SU-DHL-6 (cell line): ENCODE results near the gene JAK1.

Source experiments
- H2AFZ ChIP-seq: fragments of 200-600 bp; sonication (generic); 2 replicates; pipeline ENCODE4 v1.6.1; 2014; ENCODE audit warnings: low read depth, mild to moderate bottlenecking, moderate library complexity, mixed read lengths, antibody characterized with exemption, low read length; ENCODE audit not compliant: severe bottlenecking
- H3F3A ChIP-seq: fragments of 200-600 bp; shearing (Covaris generic); 2 replicates; pipeline ENCODE4 v1.6.0; 2016; ENCODE audit warnings: antibody characterized with exemption, mild to moderate bottlenecking; ENCODE audit not compliant: insufficient read depth
- H3K27ac ChIP-seq: fragments of 200-600 bp; sonication (generic); 2 replicates; pipeline ENCODE4 v1.5.1; 2016; ENCODE audit warnings: low read depth, mild to moderate bottlenecking, low read length, moderate library complexity, mixed read lengths
- H3K27me3 ChIP-seq: fragments of 200-600 bp; sonication (generic), shearing (Covaris generic); 2 replicates; pipeline ENCODE4 v1.6.0; 2014; ENCODE audit warnings: mild to moderate bottlenecking, low read length
- H3K36me3 ChIP-seq: fragments of 200-600 bp; sonication (generic); 2 replicates; pipeline ENCODE4 v1.6.1; 2014; ENCODE audit warnings: mild to moderate bottlenecking, low read length, mixed read lengths
- H3K4me2 ChIP-seq: fragments of 300-600, 200-600 bp; shearing (Covaris generic), sonication (generic); 2 replicates; pipeline ENCODE4 v1.6.0; 2014; ENCODE audit warnings: low read length, low read depth, mild to moderate bottlenecking; ENCODE audit not compliant: poor library complexity, severe bottlenecking
- H3K4me3 ChIP-seq: fragments of 200-600 bp; sonication (generic); 2 replicates; pipeline ENCODE4 v1.5.1; 2014; ENCODE audit warnings: antibody characterized with exemption, low read length, mild to moderate bottlenecking, mixed read lengths; ENCODE audit not compliant: insufficient read depth, poor library complexity, severe bottlenecking
- H3K79me2 ChIP-seq: fragments of 200-600 bp; sonication (generic); 2 replicates; pipeline ENCODE4 v1.6.1; 2014; ENCODE audit warnings: mild to moderate bottlenecking, low read length, moderate library complexity; ENCODE audit not compliant: insufficient read depth
- H3K9ac ChIP-seq: fragments of 200-600 bp; sonication (generic); 2 replicates; pipeline ENCODE4 v1.7.0; 2014; ENCODE audit warnings: mild to moderate bottlenecking, low read length
- H3K9me2 ChIP-seq: fragments of 200-600 bp; sonication (generic); replicated peaks from 2 replicates; pipeline ENCODE4 v1.6.1; 2014; ENCODE audit warnings: low read length; ENCODE audit not compliant: insufficient read depth
- H3K9me3 ChIP-seq: fragments of 200-600 bp; sonication (generic); 2 replicates; pipeline ENCODE4 v1.6.1; 2014; ENCODE audit warnings: low read length, mixed read lengths; ENCODE audit not compliant: insufficient read depth
- H4K20me1 ChIP-seq: fragments of 200-600 bp; sonication (generic); 2 replicates; pipeline ENCODE4 v1.6.1; 2014; ENCODE audit warnings: low read depth, mild to moderate bottlenecking, antibody characterized with exemption, low read length, moderate library complexity, mixed read lengths
- CTCF ChIP-seq: fragments of 200-600 bp; sonication (generic); IDR thresholded peaks from one replicate; pipeline ENCODE4 v1.5.1; 2017; ENCODE audit warnings: antibody characterized with exemption, mild to moderate bottlenecking, low read length, moderate library complexity; ENCODE audit not compliant: insufficient read depth, poor library complexity, severe bottlenecking
- EZH2phosphoT487 ChIP-seq: fragments of 200-600 bp; sonication (generic), shearing (Covaris generic); conservative IDR thresholded peaks from 2 replicates; pipeline ENCODE4 v1.6.1; 2018; ENCODE audit warnings: mild to moderate bottlenecking, antibody characterized with exemption, low read length, moderate library complexity, mixed read lengths

JAK1 gene

GRCh38 chr1:64829411-64830029 lies 136.8 kb downstream of the JAK1 start:
- Histone ChIP-seq H3K27me3 (no peaks in the 10 kb centered on the region), H3K36me3 (0 out of 2 replicates have a peak, but pooled peaks cover 3% of the 10 kb centered on the region), H3K4me2 (no peak overlapping the region), H3K4me3 (no peak overlapping the region), H3K9ac (no peak overlapping the region), H4K20me1 (no peaks in the 10 kb centered on the region), H3K79me2 (no peaks in the 10 kb centered on the region), H3K9me2 (no peaks in the 10 kb centered on the region), H2AFZ (no peak overlapping the region), H3F3A (no peaks in the 10 kb centered on the region), H3K27ac (no peak overlapping the region), H3K9me3 (no peaks in the 10 kb centered on the region)
- no peak for TF ChIP-seq EZH2phosphoT487
- TF ChIP-seq CTCF: no peak

GRCh38 chr1:64828829-64829228 lies 137.5 kb downstream of the JAK1 start:
- H3K4me2 ChIP-seq: no peak overlapping the region
- H3K27ac ChIP-seq: no peak overlapping the region
- H3K9me2 ChIP-seq: no peaks in the 10 kb centered on the region

GRCh38 chr1:64826991-64827390 lies 139.4 kb downstream of the JAK1 start:
- H3K4me3 ChIP-seq: no peak overlapping the region
- H3F3A ChIP-seq: no peaks in the 10 kb centered on the region
- no peaks in the 10 kb centered on the region for H3K9me2 ChIP-seq
- H3K9ac ChIP-seq: no peak overlapping the region
- H3K36me3 ChIP-seq: no peaks in the 10 kb centered on the region
- no peaks in the 10 kb centered on the region for H4K20me1 ChIP-seq
- no peak overlapping the region for H2AFZ ChIP-seq
- H3K4me2 ChIP-seq: no peak overlapping the region
- no peaks in the 10 kb centered on the region for H3K79me2 ChIP-seq
- H3K27ac ChIP-seq: no peak overlapping the region
- TF ChIP-seq CTCF: no peak
- no peak for TF ChIP-seq EZH2phosphoT487
- H3K9me3 ChIP-seq: no peaks in the 10 kb centered on the region
- H3K27me3 ChIP-seq: no peaks in the 10 kb centered on the region

More at GRCh38 chr1:64828829-64829228, 137.5 kb downstream of the JAK1 start:
- no peak for TF ChIP-seq EZH2phosphoT487
- TF ChIP-seq CTCF: no peak
- H3K79me2 ChIP-seq: no peaks in the 10 kb centered on the region
- no peak overlapping the region for H3K9ac ChIP-seq
- H3K4me3 ChIP-seq: no peak overlapping the region
- no peaks in the 10 kb centered on the region for H3K9me3 ChIP-seq
- H3F3A ChIP-seq: no peaks in the 10 kb centered on the region
- no peaks in the 10 kb centered on the region for H3K36me3 ChIP-seq
- no peak overlapping the region for H2AFZ ChIP-seq
- H4K20me1 ChIP-seq: no peaks in the 10 kb centered on the region
- H3K27me3 ChIP-seq: no peaks in the 10 kb centered on the region
